Stimulated activated CD4-positive, alpha-beta T cell treated with anti-CD3 and anti-CD28 coated beads, Interleukin-1b, Interleukin-23, amount 100 ng/mL, for 4 hours (primary cell): ENCODE data around the gene PDIA5.

Source experiments
- DNase-seq, 2 donors: peaks; one replicate each; pipeline ENCODE4 v3.0.0-alpha.2; 2020; ENCODE audit warnings: low read depth in 2 of 2

The PDIA5 gene

DNA sequence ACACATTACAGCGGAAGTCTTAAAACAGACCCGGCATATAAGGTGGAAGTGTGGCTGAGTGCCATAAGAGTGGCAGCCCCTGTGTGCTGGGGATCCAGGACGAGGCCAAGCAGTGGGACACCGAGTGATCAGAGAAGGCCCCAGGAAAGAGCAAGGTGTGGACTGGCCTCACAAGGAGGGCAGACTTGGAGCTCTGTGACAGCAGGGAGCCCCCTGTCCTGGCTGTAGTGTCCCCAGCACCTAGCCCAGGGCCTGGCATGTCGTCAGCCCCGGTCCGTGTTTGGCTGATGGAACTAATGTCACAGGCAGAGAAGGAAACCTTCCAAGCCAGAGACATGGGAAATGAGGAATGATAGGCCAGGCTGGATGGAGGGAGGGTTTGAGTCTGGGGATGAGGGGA, 4.8 kb downstream of the PDIA5 start:
- DNase-seq = no peak

GRCh38 chr3:123072152-123072551, 5.3 kb downstream of the PDIA5 start:
- no peak for DNase-seq

DNA sequence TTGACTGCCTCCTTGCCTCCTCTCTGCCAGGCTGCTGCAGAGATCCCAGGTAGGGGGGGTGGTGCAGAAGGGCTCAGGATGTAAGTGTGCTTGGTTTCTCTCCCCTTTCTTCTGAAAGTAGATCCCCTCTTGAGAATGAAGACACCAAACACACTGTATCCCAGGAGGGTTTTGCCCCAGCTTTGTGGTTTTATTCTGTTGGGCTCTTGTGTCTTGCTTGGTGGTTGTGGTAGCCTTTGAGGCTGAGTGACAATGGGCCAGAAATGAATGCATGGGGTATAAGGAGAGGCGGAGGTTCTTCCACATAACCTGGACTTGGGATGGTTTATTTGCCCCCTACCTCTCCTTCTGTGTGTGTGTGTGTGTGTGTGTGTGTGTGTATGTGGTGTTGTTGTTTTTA, 5.7 kb downstream of the PDIA5 start:
- DNase-seq = no peak

DNA sequence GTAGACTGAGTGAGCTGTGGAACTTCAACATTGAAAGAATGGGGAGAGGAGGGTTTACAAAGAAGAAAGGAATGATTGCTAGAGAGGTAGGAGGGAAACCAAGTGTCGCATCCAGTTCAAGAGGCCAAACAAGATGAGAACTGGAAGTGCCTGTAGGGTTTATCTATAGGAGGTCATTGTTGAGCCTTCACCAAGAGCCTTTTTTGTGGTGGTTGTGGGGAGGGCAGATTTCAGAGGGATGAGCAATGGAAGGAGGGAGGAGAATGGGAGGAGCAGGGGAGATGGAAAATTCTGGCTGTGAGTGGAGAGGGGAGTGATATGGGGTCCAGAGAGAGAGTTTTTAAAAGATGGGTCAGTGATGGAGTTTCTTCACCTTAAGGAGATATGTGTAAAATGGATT, 8.5 kb downstream of the PDIA5 start:
- DNase-seq = no peak

DNA sequence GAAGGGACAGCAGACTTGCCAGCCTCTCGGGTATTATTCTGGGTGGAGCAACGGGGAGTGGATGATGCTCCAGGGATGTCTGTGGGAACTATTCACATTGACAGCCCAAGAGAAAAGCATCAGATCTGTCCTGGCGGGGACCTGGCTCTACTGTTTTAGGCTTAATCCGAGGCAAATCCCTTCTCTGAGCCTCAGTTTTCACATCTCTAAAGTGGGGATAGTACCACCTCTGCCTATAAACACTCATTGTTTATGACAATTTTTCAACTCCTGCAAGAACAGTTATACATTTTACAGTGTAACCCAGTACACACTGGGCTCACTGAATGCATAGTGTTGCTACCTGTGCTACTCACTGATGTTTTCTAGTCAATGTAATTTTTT, 9.3 kb downstream of the PDIA5 start:
- no peak for DNase-seq

DNA sequence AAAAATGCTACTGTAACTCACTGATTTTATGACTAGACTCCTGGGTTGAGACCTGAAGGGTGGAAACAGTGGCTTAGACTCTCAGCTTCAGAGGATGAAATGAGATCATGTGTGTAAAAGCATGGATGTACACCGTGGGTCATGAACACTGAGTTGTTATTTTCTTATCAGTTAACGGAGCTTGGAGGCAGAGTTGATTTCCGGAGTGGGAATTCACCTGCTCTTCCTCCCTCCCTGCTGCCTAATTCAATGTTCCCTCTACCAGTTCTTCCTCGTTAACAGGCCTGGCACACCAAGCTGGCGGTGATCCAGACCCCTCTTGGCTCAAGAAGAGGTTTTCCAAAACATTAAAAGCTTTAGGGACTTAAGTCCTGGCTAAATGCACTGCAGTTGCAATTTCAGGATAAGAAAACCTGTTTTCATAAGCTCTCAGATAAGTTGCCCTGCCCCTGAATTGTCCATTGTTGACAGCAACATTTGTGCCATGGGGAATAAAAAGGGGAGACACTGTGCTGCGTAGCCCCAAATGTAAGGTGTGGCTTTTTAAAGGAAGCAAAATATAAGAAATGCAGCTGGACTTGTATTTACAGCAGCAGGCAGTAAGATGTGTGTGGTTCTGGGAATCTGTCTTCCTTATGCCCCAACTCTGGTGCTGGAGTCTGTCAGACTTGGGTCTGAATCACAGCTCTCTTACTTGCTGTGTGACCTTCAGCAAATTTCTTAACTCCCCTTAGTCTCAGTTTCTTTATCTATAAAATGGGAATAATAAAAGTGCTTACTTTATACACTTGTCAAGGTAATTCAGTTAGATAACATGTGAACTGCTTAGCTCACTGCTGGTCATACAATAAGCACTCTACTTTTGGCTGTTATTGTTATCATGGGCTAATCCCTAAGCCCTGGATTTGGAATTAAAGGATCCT, 9.9 kb downstream of the PDIA5 start:
- DNase-seq = no peak

- no peak for DNase-seq
These were observed 11.3 kb downstream of the PDIA5 start for GRCh38 chr3:123078101-123078500.

DNA sequence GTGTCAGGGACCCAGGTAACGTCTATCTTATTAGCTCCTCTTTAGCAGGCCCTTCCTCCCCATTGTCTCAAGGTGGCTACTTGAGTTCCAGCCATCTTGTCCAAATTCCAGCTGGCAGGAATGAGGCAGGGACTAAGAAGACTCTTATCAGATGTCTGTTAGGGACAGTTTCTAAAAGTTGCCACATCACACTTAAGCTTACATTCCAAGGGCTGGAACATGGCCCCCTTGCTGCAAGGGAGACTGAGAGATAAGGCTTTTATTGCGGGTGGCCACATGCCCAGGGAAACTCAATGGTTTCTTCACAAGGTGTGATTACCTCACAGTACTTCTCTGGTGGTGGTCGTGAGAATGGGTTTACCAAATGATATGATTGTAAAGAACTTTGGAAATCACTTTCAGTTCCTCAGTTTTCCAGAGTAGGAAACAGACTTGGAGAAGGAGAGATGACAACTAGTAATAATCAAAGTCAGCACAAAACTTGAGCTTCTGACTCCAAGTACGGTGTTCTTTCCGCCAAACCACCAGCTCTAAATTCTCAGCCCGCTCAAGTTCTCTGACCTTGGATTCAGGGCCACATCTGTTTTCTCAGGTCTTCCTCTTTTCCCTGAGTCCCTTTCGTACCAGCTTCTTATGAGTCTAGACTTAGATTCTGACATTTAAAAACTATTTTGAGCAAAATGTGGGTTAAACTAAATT, 14.2 kb downstream of the PDIA5 start:
- no peak for DNase-seq

- DNase-seq = no peak
These were observed 15.0 kb downstream of the PDIA5 start for GRCh38 chr3:123081718-123082369.

DNA sequence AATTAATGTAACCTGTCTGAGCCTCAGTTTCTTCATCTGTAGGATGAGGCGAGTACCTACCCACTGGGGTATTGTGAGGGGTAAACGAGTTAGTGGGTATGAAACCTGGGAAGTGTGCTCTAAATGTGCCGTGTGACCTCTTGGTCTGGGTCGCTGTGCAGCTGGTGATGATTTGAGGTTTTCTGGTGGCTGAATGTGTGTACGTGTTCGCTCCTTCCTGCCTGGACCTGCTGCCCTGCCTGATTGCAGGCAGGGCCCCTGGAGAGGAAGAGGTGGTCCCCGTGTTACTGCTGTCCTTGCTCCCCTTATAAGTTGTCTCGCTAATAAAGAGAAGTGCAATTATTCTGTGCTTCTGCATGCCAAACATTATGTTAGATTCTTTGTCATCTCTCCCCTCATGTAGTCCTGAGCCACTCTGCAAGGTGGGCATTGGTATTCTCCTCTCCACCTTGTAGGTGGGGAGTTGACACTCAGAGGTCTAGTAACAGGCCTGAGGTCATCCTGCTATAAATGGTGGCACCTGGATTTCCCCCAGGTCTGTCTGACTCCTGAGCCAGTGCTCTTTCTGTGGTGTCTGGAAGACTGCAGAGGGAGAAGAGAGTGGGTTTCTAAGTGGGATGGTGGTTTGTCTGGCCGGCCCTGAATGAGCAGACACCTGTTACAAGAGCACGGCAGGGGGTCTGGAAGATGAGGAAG, 15.7 kb downstream of the PDIA5 start:
- no peak for DNase-seq

GRCh38 chr3:123083383-123084124, 16.7 kb downstream of the PDIA5 start:
- DNase-seq = no peak

- no peak for DNase-seq
These were observed 17.4 kb downstream of the PDIA5 start for GRCh38 chr3:123084192-123084591.

DNA sequence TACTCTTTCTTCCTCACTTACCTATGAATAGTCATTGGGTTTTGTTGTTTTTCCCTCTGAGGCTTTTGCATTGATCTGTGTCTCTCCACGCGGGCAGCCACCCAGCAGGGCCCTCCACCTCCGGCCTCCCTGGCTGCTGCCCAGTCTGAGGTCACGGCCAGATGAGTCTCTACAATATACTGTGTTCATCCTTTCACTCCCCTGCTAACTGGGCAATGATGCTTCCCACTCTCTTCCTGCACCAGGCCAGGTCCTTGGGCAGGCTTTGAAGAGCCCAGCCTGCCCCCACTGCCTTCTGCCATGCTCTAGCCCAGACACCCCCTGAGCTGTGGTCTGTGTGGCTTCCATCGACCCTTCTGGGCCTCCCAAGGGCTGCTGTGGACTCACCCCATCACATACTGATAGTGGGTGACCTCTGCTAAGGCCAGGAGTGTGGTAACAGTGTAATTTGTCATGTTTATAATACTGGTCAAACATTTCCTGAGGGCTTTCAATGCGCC, 18.0 kb downstream of the PDIA5 start:
- DNase-seq = no peak

DNA sequence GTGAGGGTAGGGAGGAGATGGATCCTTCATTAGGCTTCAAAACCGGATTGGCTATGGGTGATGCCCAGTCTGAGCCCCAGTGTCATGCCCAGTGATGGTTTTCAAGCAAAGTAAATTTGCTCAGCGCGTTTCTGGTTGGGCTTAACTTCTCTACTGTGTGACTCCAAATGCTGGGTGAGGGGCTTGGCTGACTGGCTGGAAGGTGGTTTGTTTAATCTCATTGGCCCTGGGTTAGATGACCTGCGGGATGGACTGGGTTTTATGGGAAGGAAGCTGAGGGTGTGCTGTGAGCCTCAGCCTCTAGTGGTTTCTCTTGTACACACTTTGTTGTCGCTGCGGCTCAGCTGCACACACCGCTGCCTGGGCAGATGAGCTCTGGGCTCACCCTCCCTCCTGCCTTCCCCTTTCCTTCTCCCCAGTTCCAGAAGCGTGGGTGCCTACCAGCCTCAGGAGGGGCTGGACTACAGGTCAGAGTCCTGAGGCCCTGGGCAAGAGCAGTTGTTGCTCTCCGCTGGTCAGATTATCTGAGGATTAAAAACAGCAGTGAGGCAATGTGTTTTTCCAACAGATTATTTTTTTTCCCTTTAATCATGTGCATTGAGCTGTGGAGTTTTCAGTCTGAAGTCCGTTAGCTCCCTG, 18.6 kb downstream of the PDIA5 start:
- no peak for DNase-seq

DNA sequence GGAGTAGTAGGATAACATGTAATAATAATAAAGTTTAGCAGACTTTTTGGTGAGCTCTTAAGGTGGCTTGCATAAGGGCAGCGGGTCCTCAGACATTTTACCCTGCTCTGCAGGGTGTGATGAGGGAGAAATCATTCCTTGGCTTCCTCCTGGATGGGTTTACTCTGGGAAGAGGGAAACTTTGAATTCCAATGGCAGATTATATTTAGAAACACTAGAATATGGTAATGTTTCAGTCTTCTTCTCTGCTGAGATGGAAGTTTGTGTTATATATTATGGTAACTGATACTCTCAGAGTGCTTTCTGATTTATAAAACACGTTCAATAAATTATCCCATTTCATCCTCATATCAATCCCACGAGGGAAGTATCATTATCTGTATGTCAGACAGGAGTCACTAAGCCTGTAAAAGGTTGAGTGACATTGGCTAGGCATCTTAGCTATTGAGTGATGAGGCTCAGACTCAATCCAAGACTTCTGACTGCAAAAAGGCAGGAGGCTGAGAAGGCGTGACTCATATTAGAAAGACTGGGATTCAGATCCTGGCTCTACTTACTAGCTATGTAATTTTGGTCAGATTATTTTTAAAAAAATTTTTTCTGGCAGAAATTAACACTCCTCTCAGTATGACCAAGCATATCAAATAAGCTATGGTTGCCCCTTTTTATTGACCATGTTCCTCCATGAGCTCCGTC, 19.3 kb downstream of the PDIA5 start:
- no peak for DNase-seq

DNA sequence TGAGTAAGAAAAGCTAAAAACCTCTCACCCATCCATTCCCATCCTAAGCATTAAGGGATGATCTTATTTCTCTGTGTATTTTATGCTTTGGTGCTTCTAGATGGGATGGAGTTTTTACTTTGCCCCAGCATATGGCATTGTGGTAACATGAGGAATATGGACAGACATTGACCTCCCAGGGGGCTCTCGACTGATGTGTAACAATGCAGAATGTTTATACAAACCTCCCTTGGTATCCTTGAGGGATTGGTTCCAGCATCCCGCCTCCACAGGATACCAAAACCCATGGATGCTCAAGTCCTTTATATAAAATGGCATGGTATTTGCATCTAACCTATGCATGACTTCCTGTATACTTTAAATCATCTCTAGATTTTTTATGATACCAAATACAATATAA, 21.6 kb downstream of the PDIA5 start:
- DNase-seq = no peak

- no peak for DNase-seq
These were observed 22.9 kb downstream of the PDIA5 start for GRCh38 chr3:123089611-123090331.

- DNase-seq = no peak
These were observed 24.1 kb downstream of the PDIA5 start for GRCh38 chr3:123090728-123091531.

- DNase-seq = no peak
These were observed 25.4 kb downstream of the PDIA5 start for GRCh38 chr3:123092243-123092642.
